Gastrocnemius medialis (tissue), 4 donors: ENCODE results near the gene HOXD10. TPM values are rescaled to one million over a fixed set of nuclear protein-coding genes. Genes with fewer than 3 reads are reported as not detected.

ENCODE experiments used
- ATAC-seq, 2 donors: fragments of 150-250 bp; one replicate each; pipeline ENCODE4 v1.9.1; 2016
- DNase-seq, 2 donors: peaks; one replicate each; pipeline ENCODE4 v3.0.0-alpha.2; 2019
- H3K27ac ChIP-seq, 4 donors: fragments of 200-600 bp; sonication (generic); 1 replicate in 1 of 4; 2 replicates in 3 of 4; pipeline ENCODE4 v1.5.1; 2016 to 2018; ENCODE audit warnings: mild to moderate bottlenecking in 2 of 4, moderate library complexity in 1 of 4
- H3K27me3 ChIP-seq, 3 donors: fragments of 200-600 bp; sonication (generic) in 2 of 3; 1 replicate in 1 of 3; 2 replicates in 2 of 3; pipeline versions ENCODE4 v1.5.1 to v1.6.0; 2016 to 2019; ENCODE audit warnings: mild to moderate bottlenecking in 1 of 3, moderate library complexity in 1 of 3
- H3K36me3 ChIP-seq, 2 donors: fragments of 200-600 bp; sonication (generic) in 1 of 2; one replicate each; pipeline ENCODE4 v1.5.1; 2017 to 2018
- H3K4me1 ChIP-seq, 2 donors: fragments of 200-600 bp; sonication (generic) in 1 of 2; one replicate each; pipeline ENCODE4 v1.5.1; 2016 to 2017; ENCODE audit warnings: mild to moderate bottlenecking in 2 of 2
- H3K4me3 ChIP-seq, 4 donors: fragments of 200-600 bp; sonication (generic) in 3 of 4; 1 replicate in 1 of 4; 2 replicates in 3 of 4; pipeline ENCODE4 v1.5.1; 2016 to 2019; ENCODE audit warnings: mild to moderate bottlenecking in 2 of 4
- H3K9me3 ChIP-seq, 3 donors: fragments of 200-600 bp; sonication (generic) in 2 of 3; 1 replicate in 1 of 3; 2 replicates in 2 of 3; pipeline ENCODE4 v1.5.1; 2016 to 2019
- CTCF ChIP-seq, 5 experiments: fragments of 450-650 bp in 3 of 5; fragments of 200-600 bp in 2 of 5; sonication (generic) in 2 of 5; IDR thresholded peaks in 4 of 5; conservative IDR thresholded peaks in 1 of 5; 1 replicate in 4 of 5; 2 replicates in 1 of 5; pipeline ENCODE4 v1.5.1; 2016 to 2019; ENCODE audit warnings: antibody characterized with exemption in 5 of 5, mild to moderate bottlenecking in 3 of 5, moderate library complexity in 3 of 5
- POLR2A ChIP-seq, 2 donors: fragments of 450-650 bp; IDR thresholded peaks; one replicate each; pipeline ENCODE4 v1.6.1; 2017; ENCODE audit warnings: antibody characterized with exemption in 2 of 2, mild to moderate bottlenecking in 2 of 2, moderate library complexity in 2 of 2
- in situ Hi-C, 4 donors: fragments of 200-750 bp; cut with MboI; loops; one replicate each; pipeline versions ENCODE4 v1.15.0 to v1.8.0; 2017; ENCODE audit warnings: low sequenced_read_pairs in 4 of 4
- intact Hi-C: fragments of 100-400 bp; cut with DNase I; formaldehyde crosslinking; loops from one replicate; pipeline ENCODE4 v1.15.1; 2023; ENCODE audit warnings: low total_unique reads
- total RNA-seq, 4 donors: library from RNA; depleted of rRNA; stranded (reverse); fragments of >200 nt; gene quantifications; one replicate each; pipeline versions ENCODE4 v1.1.0 to v1.2.3, GENCODE V29; 2016

The HOXD10 gene
- total RNA-seq, 4 donors from 2014 or later = 0.15 TPM; not detected in 3

- in situ Hi-C loops (loop anchor here in 2 of 4 donors (25.0 kb wide), 1 partner anchor 700 kb away; no protein-coding TSS in a partner anchor), intact Hi-C loops (loop anchor here (5.0 kb wide), 1 partner anchor 35 kb away; no protein-coding TSS in a partner anchor)
- H3K27ac ChIP-seq = no peak overlapping the region
- DNase-seq = no peak
- H3K4me3 ChIP-seq = no peak overlapping the region
- TF ChIP-seq POLR2A (IDR thresholded peaks at IDR 0.05) (no peak), CTCF (IDR thresholded peaks at IDR 0.05 in 4 of 5, conservative IDR thresholded peaks at IDR 0.05 in 1 of 5) (no peak)
- peaks cover 95 to 99% (median 99%) of the 10 kb centered on the region in 3 donors for H3K27me3 ChIP-seq
- no peaks in the 10 kb centered on the region for H3K9me3 ChIP-seq
- no peak for ATAC-seq
- no peaks in the 10 kb centered on the region for H3K36me3 ChIP-seq
- peaks cover 0 to 13% of the 10 kb centered on the region in 2 donors for H3K4me1 ChIP-seq
Measured at GRCh38 chr2:176112375-176113302, 3.9 kb upstream of the HOXD10 start.

GRCh38 chr2:176114120-176114929 lies 2.3 kb upstream of the HOXD10 start:
- intact Hi-C loops = loop anchor here (5.0 kb wide), 1 partner anchor 37 kb away; no protein-coding TSS in a partner anchor
- ATAC-seq = no peak

GRCh38 chr2:176114930-176115625 lies 1.5 kb upstream of the HOXD10 start:
- H3K27ac ChIP-seq = no peak overlapping the region
- no peaks in the 10 kb centered on the region for H3K9me3 ChIP-seq
- no peak for TF ChIP-seq POLR2A (IDR thresholded peaks at IDR 0.05)
- peaks cover 95 to 100% (median 100%) of the 10 kb centered on the region in 3 donors for H3K27me3 ChIP-seq
- H3K4me1 ChIP-seq = peaks cover 6 to 16% of the 10 kb centered on the region in 2 donors
- ATAC-seq (no peak), DNase-seq (no peak)
- intact Hi-C loops = loop anchor here (5.0 kb wide), 1 partner anchor 38 kb away; no protein-coding TSS in a partner anchor
- no peaks in the 10 kb centered on the region for H3K36me3 ChIP-seq
- H3K4me3 ChIP-seq = no peak overlapping the region
- in situ Hi-C loops = loop anchor here in 2 of 4 donors (25.0 kb wide), 1 partner anchor 697 kb away; no protein-coding TSS in a partner anchor

More at GRCh38 chr2:176114120-176114929, 2.3 kb upstream of the HOXD10 start:
- Histone ChIP-seq H3K27ac (no peak overlapping the region), H3K4me1 (peaks cover 6 to 16% of the 10 kb centered on the region in 2 donors), H3K4me3 (no peak overlapping the region), H3K27me3 (peaks cover 97 to 100% (median 100%) of the 10 kb centered on the region in 3 donors), H3K36me3 (no peaks in the 10 kb centered on the region), H3K9me3 (no peaks in the 10 kb centered on the region)
- TF ChIP-seq CTCF (IDR thresholded peaks at IDR 0.05 in 4 of 5, conservative IDR thresholded peaks at IDR 0.05 in 1 of 5) = no peak
- no peak for TF ChIP-seq POLR2A (IDR thresholded peaks at IDR 0.05)
- DNase-seq = no peak
- in situ Hi-C loops = loop anchor here in 2 of 4 donors (25.0 kb wide), 1 partner anchor 698 kb away; no protein-coding TSS in a partner anchor

- peaks cover 95 to 100% (median 100%) of the 10 kb centered on the region in 3 donors for H3K27me3 ChIP-seq
- in situ Hi-C loops = loop anchor here in 2 of 4 donors (25.0 kb wide), 1 partner anchor 695 kb away; no protein-coding TSS in a partner anchor
- no peak for ATAC-seq
Measured at GRCh38 chr2:176117162-176117822, 714 bp downstream of the HOXD10 start.

More at GRCh38 chr2:176117162-176117822, 714 bp downstream of the HOXD10 start:
- Histone ChIP-seq H3K4me3 (no peak overlapping the region), H3K27ac (no peak overlapping the region), H3K4me1 (peaks cover 10 to 12% of the 10 kb centered on the region in 2 donors), H3K9me3 (no peaks in the 10 kb centered on the region), H3K36me3 (no peaks in the 10 kb centered on the region)
- intact Hi-C loops = no loop called here
- DNase-seq = no peak
- TF ChIP-seq POLR2A (IDR thresholded peaks at IDR 0.05) = no peak
- no peak for TF ChIP-seq CTCF (IDR thresholded peaks at IDR 0.05 in 4 of 5, conservative IDR thresholded peaks at IDR 0.05 in 1 of 5)
